Suppressor macrophage treated with lipopolysaccharide for 1 hour (primary cell): ENCODE data around the gene FHL3.
"Not testable (repeated sequence)": the region's sequence is repeated elsewhere in the genome, so short reads cannot be mapped to it uniquely, and the experiment has no call there.

Source experiments
- DNase-seq, 3 donors: peaks; one replicate each; pipeline ENCODE4 v3.0.0-alpha.2; 2020 to 2022

FHL3 gene

GRCh38 chr1:37983546-37983945, 21.8 kb downstream of the FHL3 start:
- DNase-seq = no peak

GRCh38 chr1:37978541-37978940, 26.8 kb downstream of the FHL3 start:
- DNase-seq = no peak

- peak; percentile 56 to 67 (median 63) for DNase-seq
Measured at GRCh38 chr1:37975083-37975482, 30.2 kb downstream of the FHL3 start.

- no peak for DNase-seq
Measured at GRCh38 chr1:37974567-37974966, 30.7 kb downstream of the FHL3 start.

GRCh38 chr1:37973684-37974083, 31.6 kb downstream of the FHL3 start:
- DNase-seq = not testable (repeated sequence)

- DNase-seq = no peak
Measured at GRCh38 chr1:37965301-37965700, 40.0 kb downstream of the FHL3 start.

GRCh38 chr1:37964106-37964505, 41.2 kb downstream of the FHL3 start:
- not testable (repeated sequence) for DNase-seq

- no peak for DNase-seq
Measured at GRCh38 chr1:37958690-37959089, 46.6 kb downstream of the FHL3 start.

GRCh38 chr1:37955685-37956084, 49.6 kb downstream of the FHL3 start:
- no peak for DNase-seq

GRCh38 chr1:37954316-37954971, 50.9 kb downstream of the FHL3 start:
- DNase-seq = no peak

- no peak for DNase-seq
Measured at GRCh38 chr1:37952738-37953137, 52.6 kb downstream of the FHL3 start.

GRCh38 chr1:37951783-37952624, 53.3 kb downstream of the FHL3 start:
- no peak for DNase-seq

GRCh38 chr1:37951041-37951782, 54.1 kb downstream of the FHL3 start:
- peak in 1 of 3 donors; percentile 24 for DNase-seq

- DNase-seq = no peak
Measured at GRCh38 chr1:37949524-37950152, 55.7 kb downstream of the FHL3 start.

- DNase-seq = no peak
Measured at GRCh38 chr1:37948841-37949240, 56.5 kb downstream of the FHL3 start.

GRCh38 chr1:37948166-37948565, 57.1 kb downstream of the FHL3 start:
- DNase-seq = peak; percentile 33 to 79 (median 50)

- no peak for DNase-seq
Measured at GRCh38 chr1:37947364-37947763, 58.0 kb downstream of the FHL3 start.
